GM18508 (cell line): ENCODE data around the gene FGD3.

Experiments used
- ATAC-seq: cut with Tn5 transposase; IDR thresholded peaks from one replicate; pipeline ENCODE4 v1.9.1; 2021; ENCODE audit warnings: moderate number of reproducible peaks; ENCODE audit not compliant: insufficient read depth, unreplicated experiment

Gene FGD3

GRCh38 chr9:93048566-93049448, 101.5 kb downstream of the FGD3 start:
- ATAC-seq = no peak

GRCh38 chr9:93049491-93049890, 102.2 kb downstream of the FGD3 start:
- no peak for ATAC-seq

- no peak for ATAC-seq
Observed at GRCh38 chr9:93050231-93050630, 102.9 kb downstream of the FGD3 start.

- no peak for ATAC-seq
Observed at GRCh38 chr9:93051680-93052089, 104.4 kb downstream of the FGD3 start.

GRCh38 chr9:93052791-93053540, 105.6 kb downstream of the FGD3 start:
- ATAC-seq = no peak

- ATAC-seq = no peak
Observed at GRCh38 chr9:93053781-93054331, 106.5 kb downstream of the FGD3 start.

GRCh38 chr9:93054758-93055704, 107.7 kb downstream of the FGD3 start:
- no peak for ATAC-seq

GRCh38 chr9:93057042-93057702, 109.8 kb downstream of the FGD3 start:
- ATAC-seq = no peak

GRCh38 chr9:93057703-93058354, 110.5 kb downstream of the FGD3 start:
- ATAC-seq = no peak

- no peak for ATAC-seq
Observed at GRCh38 chr9:93058355-93059010, 111.2 kb downstream of the FGD3 start, which contains the start of gene SUSD3. SUSD3 (plus strand) TSS chr9:93058701; CDS start chr9:93058743, 42 bp downstream.

- no peak for ATAC-seq
Observed at GRCh38 chr9:93059011-93059714, 111.8 kb downstream of the FGD3 start.

GRCh38 chr9:93059715-93060578, 112.6 kb downstream of the FGD3 start:
- ATAC-seq = no peak

- ATAC-seq = no peak
Observed at GRCh38 chr9:93060746-93061259, 113.5 kb downstream of the FGD3 start.

- ATAC-seq = no peak
Observed at GRCh38 chr9:93061260-93061751, 114.0 kb downstream of the FGD3 start.

- ATAC-seq = no peak
Observed at GRCh38 chr9:93061791-93062763, 114.8 kb downstream of the FGD3 start.
